ENCODE data around the gene DOCK9. TPM values are rescaled to one million over a fixed set of nuclear protein-coding genes. Genes with fewer than 3 reads are reported as not detected.

DOCK9 gene
- total RNA-seq, 1 experiment from 2014 or later = 4.5 TPM

- CTCF ChIA-PET = no interaction called here
- H3K27ac ChIP-seq (ENCODE audit: low read depth, low read length, poor library complexity, severe bottlenecking) = no peak overlapping the region
- no peaks in the 10 kb centered on the region for H3K4me1 ChIP-seq (ENCODE audit: insufficient read depth, low read length, poor library complexity, severe bottlenecking)
- intact Hi-C loops (cut with micrococcal nuclease; ENCODE audit: unreplicated experiment) = no loop called here
- H3K9me3 ChIP-seq (ENCODE audit: low read depth, low read length, poor library complexity, severe bottlenecking) = no peaks in the 10 kb centered on the region
- H3K4me3 ChIP-seq (ENCODE audit: low read depth, low read length, poor library complexity, severe bottlenecking) = no peak overlapping the region
- POLR2A ChIA-PET (ENCODE audit: low non-redundant PET) = no interaction called here
- TF ChIP-seq EZH2 (IDR thresholded peaks at IDR 0.05; ENCODE audit: borderline replicate concordance, low read depth, low read length, poor library complexity, severe bottlenecking) (no peak), CTCF (conservative IDR thresholded peaks at IDR 0.05; ENCODE audit: low read depth, low read length) (no peak)
- no peaks in the 10 kb centered on the region for H3K36me3 ChIP-seq (ENCODE audit: insufficient read depth, low read length, poor library complexity, severe bottlenecking)
- no TSS peak for BruUV-seq (replicated peaks)
- DNase-seq (ENCODE audit: low spot score) = no peak
- H3K27me3 ChIP-seq (replicated peaks; ENCODE audit: insufficient read depth, low read depth, low read length, poor library complexity) = no peaks in the 10 kb centered on the region
These were observed 198.2 kb downstream of the DOCK9 start for GRCh38 chr13:98779695-98780094.

GRCh38 chr13:98778749-98779148 is 199.1 kb downstream of the DOCK9 start:
- H3K4me1 ChIP-seq (ENCODE audit: insufficient read depth, low read length, poor library complexity, severe bottlenecking) = no peaks in the 10 kb centered on the region
- no peak overlapping the region for H3K27ac ChIP-seq (ENCODE audit: low read depth, low read length, poor library complexity, severe bottlenecking)
- ChIA-PET CTCF (no interaction called here), POLR2A (ENCODE audit: low non-redundant PET) (no interaction called here)
- H3K36me3 ChIP-seq (ENCODE audit: insufficient read depth, low read length, poor library complexity, severe bottlenecking) = no peaks in the 10 kb centered on the region
- no peaks in the 10 kb centered on the region for H3K9me3 ChIP-seq (ENCODE audit: low read depth, low read length, poor library complexity, severe bottlenecking)
- H3K4me3 ChIP-seq (ENCODE audit: low read depth, low read length, poor library complexity, severe bottlenecking) = no peak overlapping the region
- no peak for TF ChIP-seq EZH2 (IDR thresholded peaks at IDR 0.05; ENCODE audit: borderline replicate concordance, low read depth, low read length, poor library complexity, severe bottlenecking)
- no peaks in the 10 kb centered on the region for H3K27me3 ChIP-seq (replicated peaks; ENCODE audit: insufficient read depth, low read depth, low read length, poor library complexity)
- DNase-seq (ENCODE audit: low spot score) = no peak
- intact Hi-C loops (cut with micrococcal nuclease; ENCODE audit: unreplicated experiment) = no loop called here
- no TSS peak for BruUV-seq (replicated peaks)

GRCh38 chr13:98776644-98777043 is 201.2 kb downstream of the DOCK9 start:
- Histone ChIP-seq H3K4me1 (ENCODE audit: insufficient read depth, low read length, poor library complexity, severe bottlenecking) (no peaks in the 10 kb centered on the region), H3K4me3 (ENCODE audit: low read depth, low read length, poor library complexity, severe bottlenecking) (no peak overlapping the region), H3K27ac (ENCODE audit: low read depth, low read length, poor library complexity, severe bottlenecking) (no peak overlapping the region), H3K9me3 (ENCODE audit: low read depth, low read length, poor library complexity, severe bottlenecking) (no peaks in the 10 kb centered on the region), H3K36me3 (ENCODE audit: insufficient read depth, low read length, poor library complexity, severe bottlenecking) (no peaks in the 10 kb centered on the region), H3K27me3 (replicated peaks; ENCODE audit: insufficient read depth, low read depth, low read length, poor library complexity) (no peaks in the 10 kb centered on the region)
- no peak for TF ChIP-seq EZH2 (IDR thresholded peaks at IDR 0.05; ENCODE audit: borderline replicate concordance, low read depth, low read length, poor library complexity, severe bottlenecking)
- no peak for TF ChIP-seq CTCF (conservative IDR thresholded peaks at IDR 0.05; ENCODE audit: low read depth, low read length)
- POLR2A ChIA-PET (ENCODE audit: low non-redundant PET) = interaction anchor here (0.7 kb wide), 1 partner anchor 143 kb away, joined by 3 read pairs; no protein-coding TSS in a partner anchor
- no peak for DNase-seq (ENCODE audit: low spot score)
- BruUV-seq (replicated peaks) = no TSS peak
- intact Hi-C loops (cut with micrococcal nuclease; ENCODE audit: unreplicated experiment) = no loop called here
- CTCF ChIA-PET = no interaction called here

GRCh38 chr13:98775844-98776598 is 201.8 kb downstream of the DOCK9 start:
- Histone ChIP-seq H3K27ac (ENCODE audit: low read depth, low read length, poor library complexity, severe bottlenecking) (no peak overlapping the region), H3K9me3 (ENCODE audit: low read depth, low read length, poor library complexity, severe bottlenecking) (no peaks in the 10 kb centered on the region), H3K27me3 (replicated peaks; ENCODE audit: insufficient read depth, low read depth, low read length, poor library complexity) (no peaks in the 10 kb centered on the region), H3K4me1 (ENCODE audit: insufficient read depth, low read length, poor library complexity, severe bottlenecking) (no peaks in the 10 kb centered on the region), H3K36me3 (ENCODE audit: insufficient read depth, low read length, poor library complexity, severe bottlenecking) (no peaks in the 10 kb centered on the region), H3K4me3 (ENCODE audit: low read depth, low read length, poor library complexity, severe bottlenecking) (no peak overlapping the region)
- TF ChIP-seq CTCF (conservative IDR thresholded peaks at IDR 0.05; ENCODE audit: low read depth, low read length) (no peak), EZH2 (IDR thresholded peaks at IDR 0.05; ENCODE audit: borderline replicate concordance, low read depth, low read length, poor library complexity, severe bottlenecking) (no peak)
- no TSS peak for BruUV-seq (replicated peaks)
- ChIA-PET CTCF (no interaction called here), POLR2A (ENCODE audit: low non-redundant PET) (no interaction called here)
- DNase-seq (ENCODE audit: low spot score) = no peak
- intact Hi-C loops (cut with micrococcal nuclease; ENCODE audit: unreplicated experiment) = no loop called here

Measured in A673 (cell line).